Cardiac muscle cell (in vitro differentiated cells and primary cell): ENCODE results near the gene PEPD. TPM values are rescaled to one million over a fixed set of nuclear protein-coding genes. Genes with fewer than 3 reads are reported as not detected.

ENCODE experiments used
- DNase-seq, 2 donors: peaks; one replicate each; pipeline versions ENCODE4 v3.0.0 to v3.0.0-alpha.2; 2010 to 2017; ENCODE audit warnings: low read depth in 1 of 2, low spot score in 1 of 2
- H3K27ac ChIP-seq: fragments of 200-600 bp; sonication (generic); 2 replicates; pipeline ENCODE4 v1.5.1; 2016
- H3K27me3 ChIP-seq: fragments of 200-600 bp; sonication (generic); 2 replicates; pipeline ENCODE4 v1.6.0; 2016; ENCODE audit warnings: control low read depth
- H3K36me3 ChIP-seq: fragments of 200-600 bp; sonication (generic); 2 replicates; pipeline ENCODE4 v1.5.1; 2016; ENCODE audit warnings: control low read depth
- H3K4me1 ChIP-seq: fragments of 200-600 bp; sonication (generic); 2 replicates; pipeline ENCODE4 v1.8.1; 2017; ENCODE audit warnings: low read depth, mild to moderate bottlenecking, mixed run types
- H3K4me3 ChIP-seq: fragments of 200-600 bp; sonication (generic); 2 replicates; pipeline ENCODE4 v1.5.1; 2016; ENCODE audit warnings: mild to moderate bottlenecking
- H3K9me3 ChIP-seq: fragments of 200-600 bp; sonication (generic); 2 replicates; pipeline ENCODE4 v1.5.1; 2017; ENCODE audit warnings: low read depth, mild to moderate bottlenecking, control low read depth
- CTCF ChIP-seq: IDR thresholded peaks from 2 replicates; pipeline ENCODE4 v1.5.1; 2012; ENCODE audit warnings: low read depth, mild to moderate bottlenecking, low read length
- polyA plus RNA-seq: library from polyadenylated mRNA; unstranded; fragments of >200 nt; fragmentation: Nextera tagmentation; extraction: Ambion mirVana; gene quantifications from 2 replicates; pipeline ENCODE4 v1.2.1, GENCODE V29; 2016
- total RNA-seq: library from RNA; depleted of rRNA; stranded (reverse); fragments of >200 nt; gene quantifications from 2 replicates; pipeline ENCODE4 v1.2.3, GENCODE V29; 2016

PEPD gene
- total and polyA plus RNA-seq, 2 experiments from 2014 or later: 40.3 to 80.6 TPM

GRCh38 chr19:33545217-33545981 is 23.8 kb upstream of the PEPD start:
- DNase-seq: no peak
- Histone ChIP-seq H3K36me3 (no peaks in the 10 kb centered on the region), H3K27ac (no peak overlapping the region), H3K27me3 (peaks cover 5% of the 10 kb centered on the region), H3K4me1 (no peaks in the 10 kb centered on the region), H3K4me3 (no peak overlapping the region), H3K9me3 (no peaks in the 10 kb centered on the region)
- TF ChIP-seq CTCF: no peak

GRCh38 chr19:33535226-33535625 is 13.6 kb upstream of the PEPD start:
- TF ChIP-seq CTCF: no peak
- Histone ChIP-seq H3K27ac (no peak overlapping the region), H3K36me3 (no peaks in the 10 kb centered on the region), H3K4me3 (no peak overlapping the region), H3K4me1 (no peaks in the 10 kb centered on the region), H3K9me3 (no peaks in the 10 kb centered on the region), H3K27me3 (no peaks in the 10 kb centered on the region)
- peak in 1 of 2 donors; percentile 8 for DNase-seq

GRCh38 chr19:33532859-33533460 is 11.4 kb upstream of the PEPD start:
- Histone ChIP-seq H3K27me3 (no peaks in the 10 kb centered on the region), H3K4me3 (no peak overlapping the region), H3K4me1 (no peaks in the 10 kb centered on the region), H3K27ac (no peak overlapping the region), H3K36me3 (no peaks in the 10 kb centered on the region), H3K9me3 (no peaks in the 10 kb centered on the region)
- TF ChIP-seq CTCF: no peak
- DNase-seq: no peak

- no peaks in the 10 kb centered on the region for H3K9me3 ChIP-seq
- H3K36me3 ChIP-seq: no peaks in the 10 kb centered on the region
- no peaks in the 10 kb centered on the region for H3K4me1 ChIP-seq
- H3K27ac ChIP-seq: no peak overlapping the region
- no peak overlapping the region for H3K4me3 ChIP-seq
- H3K27me3 ChIP-seq: peaks cover 4% of the 10 kb centered on the region
- DNase-seq: no peak
- TF ChIP-seq CTCF: no peak
Observed at GRCh38 chr19:33530842-33531241, 9.3 kb upstream of the PEPD start.

GRCh38 chr19:33530296-33530695 is 8.7 kb upstream of the PEPD start:
- Histone ChIP-seq H3K27ac (no peak overlapping the region), H3K4me1 (no peaks in the 10 kb centered on the region), H3K9me3 (no peaks in the 10 kb centered on the region), H3K27me3 (peaks cover 4% of the 10 kb centered on the region), H3K36me3 (no peaks in the 10 kb centered on the region), H3K4me3 (no peak overlapping the region)
- no peak for TF ChIP-seq CTCF
- no peak for DNase-seq
